ENCODE measurements around the gene RELN. TPM values are rescaled to one million over a fixed set of nuclear protein-coding genes. Genes with fewer than 3 reads are reported as not detected.

The RELN gene
- total and polyA plus RNA-seq, 2 donors from 2014 or later: 0.95 to 5.4 TPM

DNA sequence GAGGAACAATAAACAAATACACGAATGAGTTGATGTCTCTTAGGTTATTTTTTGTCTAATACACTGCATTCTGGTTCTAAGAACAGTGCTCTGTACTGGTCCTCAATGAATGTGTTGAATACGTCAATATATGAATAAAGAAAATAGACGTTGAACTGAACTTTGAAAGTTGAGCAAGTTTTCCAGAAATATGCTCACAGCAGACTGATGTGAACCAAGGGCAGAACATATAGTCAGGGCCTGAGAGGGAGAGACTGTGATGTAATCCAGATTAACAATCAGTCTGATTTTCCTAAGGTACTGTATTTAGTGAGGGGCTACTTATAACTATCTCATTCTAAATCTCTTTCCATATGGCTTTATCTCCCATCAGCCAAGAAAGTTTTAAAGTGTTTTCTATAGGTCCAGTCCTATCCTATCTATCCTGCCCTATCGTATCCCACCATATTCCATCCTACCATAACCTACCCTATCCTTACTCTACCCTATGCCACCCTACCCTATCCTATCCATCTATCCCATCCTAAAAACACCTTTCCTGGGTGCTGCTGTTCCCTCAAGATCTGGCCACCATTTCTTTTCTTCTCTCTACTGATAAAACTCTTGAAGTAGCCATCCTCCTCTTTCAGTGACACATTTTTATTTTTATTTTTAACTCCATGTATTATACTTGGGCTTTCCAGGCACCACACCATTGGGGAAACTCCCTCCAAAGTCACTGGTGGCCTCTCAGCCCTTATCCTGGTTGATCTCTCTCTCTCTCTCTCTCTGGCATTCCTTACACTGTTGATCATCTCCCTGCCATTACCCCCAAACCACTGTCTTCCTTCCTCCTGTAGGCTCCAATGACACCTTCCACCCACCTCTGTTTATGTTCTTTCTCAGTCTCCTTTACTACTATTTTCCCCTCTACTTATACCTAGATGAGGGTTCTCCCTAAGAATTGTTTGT lies 331.1 kb downstream of the RELN start:
- Histone ChIP-seq H3K9ac (ENCODE audit: low read length in 3 of 3) (no peak overlapping the region), H3K4me3 (ENCODE audit: low read length in 3 of 3) (no peak overlapping the region), H3K36me3 (ENCODE audit: control insufficient read depth in 2 of 3, insufficient read depth in 3 of 3, low read length in 3 of 3) (no peaks in the 10 kb centered on the region), H3K9me3 (ENCODE audit: control insufficient read depth in 2 of 3, insufficient read depth in 1 of 3, low read length in 3 of 3) (no peaks in the 10 kb centered on the region), H3K27me3 (ENCODE audit: control insufficient read depth, insufficient read depth, low read length) (no peaks in the 10 kb centered on the region), H3K4me1 (ENCODE audit: control insufficient read depth in 2 of 3, insufficient read depth in 2 of 3, low read depth in 1 of 3, low read length in 3 of 3) (no peaks in the 10 kb centered on the region), H3K27ac (ENCODE audit: low read depth in 2 of 2, low read length in 2 of 2) (no peak overlapping the region)
- intact Hi-C loops (cut with DNase I): no loop called here
- TF ChIP-seq, protein P1, sequence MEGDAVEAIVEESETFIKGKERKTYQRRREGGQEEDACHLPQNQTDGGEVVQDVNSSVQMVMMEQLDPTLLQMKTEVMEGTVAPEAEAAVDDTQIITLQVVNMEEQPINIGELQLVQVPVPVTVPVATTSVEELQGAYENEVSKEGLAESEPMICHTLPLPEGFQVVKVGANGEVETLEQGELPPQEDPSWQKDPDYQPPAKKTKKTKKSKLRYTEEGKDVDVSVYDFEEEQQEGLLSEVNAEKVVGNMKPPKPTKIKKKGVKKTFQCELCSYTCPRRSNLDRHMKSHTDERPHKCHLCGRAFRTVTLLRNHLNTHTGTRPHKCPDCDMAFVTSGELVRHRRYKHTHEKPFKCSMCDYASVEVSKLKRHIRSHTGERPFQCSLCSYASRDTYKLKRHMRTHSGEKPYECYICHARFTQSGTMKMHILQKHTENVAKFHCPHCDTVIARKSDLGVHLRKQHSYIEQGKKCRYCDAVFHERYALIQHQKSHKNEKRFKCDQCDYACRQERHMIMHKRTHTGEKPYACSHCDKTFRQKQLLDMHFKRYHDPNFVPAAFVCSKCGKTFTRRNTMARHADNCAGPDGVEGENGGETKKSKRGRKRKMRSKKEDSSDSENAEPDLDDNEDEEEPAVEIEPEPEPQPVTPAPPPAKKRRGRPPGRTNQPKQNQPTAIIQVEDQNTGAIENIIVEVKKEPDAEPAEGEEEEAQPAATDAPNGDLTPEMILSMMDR (IDR thresholded peaks at IDR 0.05; ENCODE audit: borderline replicate concordance, extremely low read depth, insufficient read depth): no peak
- FAIRE-seq: no peak
- DNase-seq: no peak

DNA sequence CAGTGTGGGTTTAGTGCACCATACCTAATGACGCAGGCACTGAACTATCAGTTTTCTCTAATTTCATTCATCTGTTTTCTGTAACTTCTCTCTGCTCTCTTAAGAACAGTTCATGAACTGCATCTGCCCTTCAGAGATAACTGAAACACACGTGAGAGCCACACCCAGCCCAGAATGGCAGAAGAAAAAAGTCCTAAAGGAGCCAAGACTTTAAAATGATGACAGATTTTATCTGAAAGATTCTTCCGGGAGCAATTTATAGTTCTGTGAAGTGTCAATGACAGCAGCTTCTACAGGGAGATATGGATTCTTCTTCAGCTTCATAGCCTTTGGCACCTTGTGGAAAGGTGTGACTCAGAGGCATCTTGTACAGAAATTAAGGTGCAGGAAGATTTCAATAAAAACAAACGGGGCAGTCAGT lies 332.0 kb downstream of the RELN start:
- Histone ChIP-seq H3K4me1 (ENCODE audit: control insufficient read depth in 2 of 3, insufficient read depth in 2 of 3, low read depth in 1 of 3, low read length in 3 of 3) (no peaks in the 10 kb centered on the region), H3K4me3 (ENCODE audit: low read length in 3 of 3) (no peak overlapping the region), H3K27ac (ENCODE audit: low read depth in 2 of 2, low read length in 2 of 2) (no peak overlapping the region), H3K9ac (ENCODE audit: low read length in 3 of 3) (no peak overlapping the region), H3K36me3 (ENCODE audit: control insufficient read depth in 2 of 3, insufficient read depth in 3 of 3, low read length in 3 of 3) (no peaks in the 10 kb centered on the region), H3K27me3 (ENCODE audit: control insufficient read depth, insufficient read depth, low read length) (no peaks in the 10 kb centered on the region), H3K9me3 (ENCODE audit: control insufficient read depth in 2 of 3, insufficient read depth in 1 of 3, low read length in 3 of 3) (no peaks in the 10 kb centered on the region)
- TF ChIP-seq, protein P1 (IDR thresholded peaks at IDR 0.05; ENCODE audit: borderline replicate concordance, extremely low read depth, insufficient read depth): no peak
- intact Hi-C loops (cut with DNase I): no loop called here
- FAIRE-seq (no peak), DNase-seq (no peak)

DNA sequence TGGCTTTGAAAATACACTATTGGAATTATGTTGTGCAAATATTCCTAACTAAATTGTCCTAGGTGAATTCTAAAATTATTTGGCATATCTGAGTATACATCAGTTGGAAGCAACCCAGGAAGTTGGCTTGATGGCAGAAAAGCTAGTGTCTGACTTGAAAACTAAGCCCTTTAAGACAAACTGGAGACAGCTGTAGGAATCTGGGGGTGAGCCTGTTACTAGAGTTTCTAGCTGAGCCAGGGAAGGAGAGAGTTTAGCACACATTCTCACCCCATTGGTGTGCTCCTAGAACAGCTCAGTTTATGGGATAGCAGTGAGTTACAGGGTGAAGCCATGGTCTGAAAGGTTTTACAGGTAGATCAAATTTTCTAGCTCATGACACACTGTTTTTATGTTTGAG lies 333.2 kb downstream of the RELN start:
- H3K27ac ChIP-seq (ENCODE audit: low read depth in 2 of 2, low read length in 2 of 2): no peak overlapping the region
- no peak for DNase-seq
- no peaks in the 10 kb centered on the region for H3K36me3 ChIP-seq (ENCODE audit: control insufficient read depth in 2 of 3, insufficient read depth in 3 of 3, low read length in 3 of 3)
- H3K9ac ChIP-seq (ENCODE audit: low read length in 3 of 3): no peak overlapping the region
- no peaks in the 10 kb centered on the region for H3K4me1 ChIP-seq (ENCODE audit: control insufficient read depth in 2 of 3, insufficient read depth in 2 of 3, low read depth in 1 of 3, low read length in 3 of 3)
- H3K27me3 ChIP-seq (ENCODE audit: control insufficient read depth, insufficient read depth, low read length): no peaks in the 10 kb centered on the region
- TF ChIP-seq, protein P1 (IDR thresholded peaks at IDR 0.05; ENCODE audit: borderline replicate concordance, extremely low read depth, insufficient read depth): no peak
- FAIRE-seq: no peak
- H3K9me3 ChIP-seq (ENCODE audit: control insufficient read depth in 2 of 3, insufficient read depth in 1 of 3, low read length in 3 of 3): no peaks in the 10 kb centered on the region
- intact Hi-C loops (cut with DNase I): no loop called here
- no peak overlapping the region for H3K4me3 ChIP-seq (ENCODE audit: low read length in 3 of 3)
